ENCODE data around the gene ROR1. TPM values are rescaled to one million over a fixed set of nuclear protein-coding genes. Genes with fewer than 3 reads are reported as not detected.

The ROR1 gene
- total and polyA plus RNA-seq, 10 of the 15 experiments (the other 5 are each of a cell fraction or from before 2014, with no cell fraction given), result 0.02 to 0.08 (median 0.05) TPM; not detected in 6

DNA sequence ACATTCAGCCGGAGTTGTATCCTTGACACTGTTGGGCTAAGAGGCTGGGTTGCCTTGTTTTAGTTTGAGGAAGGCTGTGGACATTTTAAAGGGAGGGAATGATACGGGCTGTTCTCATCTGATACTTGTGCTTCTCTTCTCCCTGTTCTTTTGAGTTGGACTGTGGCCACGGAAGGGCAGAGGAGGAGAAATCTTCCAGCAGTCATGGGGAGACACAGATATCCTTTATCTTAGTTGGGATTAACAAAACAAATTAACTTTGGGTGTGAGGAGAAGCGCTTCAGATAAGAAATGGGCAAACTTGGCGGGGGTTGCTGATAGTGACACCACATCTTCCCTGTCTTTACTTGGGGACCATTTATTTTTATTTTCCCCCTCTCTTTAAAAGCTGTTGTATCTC lies 138.8 kb downstream of the ROR1 start (continued):
- TF ChIP-seq, protein P1, sequence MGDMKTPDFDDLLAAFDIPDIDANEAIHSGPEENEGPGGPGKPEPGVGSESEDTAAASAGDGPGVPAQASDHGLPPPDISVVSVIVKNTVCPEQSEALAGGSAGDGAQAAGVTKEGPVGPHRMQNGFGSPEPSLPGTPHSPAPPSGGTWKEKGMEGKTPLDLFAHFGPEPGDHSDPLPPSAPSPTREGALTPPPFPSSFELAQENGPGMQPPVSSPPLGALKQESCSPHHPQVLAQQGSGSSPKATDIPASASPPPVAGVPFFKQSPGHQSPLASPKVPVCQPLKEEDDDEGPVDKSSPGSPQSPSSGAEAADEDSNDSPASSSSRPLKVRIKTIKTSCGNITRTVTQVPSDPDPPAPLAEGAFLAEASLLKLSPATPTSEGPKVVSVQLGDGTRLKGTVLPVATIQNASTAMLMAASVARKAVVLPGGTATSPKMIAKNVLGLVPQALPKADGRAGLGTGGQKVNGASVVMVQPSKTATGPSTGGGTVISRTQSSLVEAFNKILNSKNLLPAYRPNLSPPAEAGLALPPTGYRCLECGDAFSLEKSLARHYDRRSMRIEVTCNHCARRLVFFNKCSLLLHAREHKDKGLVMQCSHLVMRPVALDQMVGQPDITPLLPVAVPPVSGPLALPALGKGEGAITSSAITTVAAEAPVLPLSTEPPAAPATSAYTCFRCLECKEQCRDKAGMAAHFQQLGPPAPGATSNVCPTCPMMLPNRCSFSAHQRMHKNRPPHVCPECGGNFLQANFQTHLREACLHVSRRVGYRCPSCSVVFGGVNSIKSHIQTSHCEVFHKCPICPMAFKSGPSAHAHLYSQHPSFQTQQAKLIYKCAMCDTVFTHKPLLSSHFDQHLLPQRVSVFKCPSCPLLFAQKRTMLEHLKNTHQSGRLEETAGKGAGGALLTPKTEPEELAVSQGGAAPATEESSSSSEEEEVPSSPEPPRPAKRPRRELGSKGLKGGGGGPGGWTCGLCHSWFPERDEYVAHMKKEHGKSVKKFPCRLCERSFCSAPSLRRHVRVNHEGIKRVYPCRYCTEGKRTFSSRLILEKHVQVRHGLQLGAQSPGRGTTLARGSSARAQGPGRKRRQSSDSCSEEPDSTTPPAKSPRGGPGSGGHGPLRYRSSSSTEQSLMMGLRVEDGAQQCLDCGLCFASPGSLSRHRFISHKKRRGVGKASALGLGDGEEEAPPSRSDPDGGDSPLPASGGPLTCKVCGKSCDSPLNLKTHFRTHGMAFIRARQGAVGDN (IDR thresholded peaks at IDR 0.05), result no peak

DNA sequence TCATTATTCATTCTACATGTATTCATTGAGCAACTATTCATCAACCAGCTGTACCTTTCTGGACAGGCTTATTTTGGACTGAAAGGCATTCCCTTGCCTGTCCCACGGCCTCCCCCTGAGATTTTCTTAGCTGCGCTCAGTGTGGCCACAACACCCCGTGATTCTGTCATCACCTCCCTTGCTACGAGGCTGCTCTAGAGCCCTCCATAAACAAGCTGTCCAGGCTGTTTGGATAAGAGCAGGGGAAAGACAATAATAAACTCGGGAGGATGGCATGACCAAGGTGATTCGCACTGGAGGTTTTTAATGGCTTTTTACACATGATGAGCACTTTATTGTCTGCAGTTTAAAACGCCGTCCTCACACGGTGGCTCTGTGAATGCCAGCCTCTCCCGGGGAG lies 139.7 kb downstream of the ROR1 start:
- H3K4me1 ChIP-seq (ENCODE audit: control insufficient read depth, insufficient read depth, low read length), result no peaks in the 10 kb centered on the region
- TF ChIP-seq ETV6 (conservative IDR thresholded peaks at IDR 0.05 in 1 of 2, IDR thresholded peaks at IDR 0.05 in 1 of 2; ENCODE audit: borderline replicate concordance in 1 of 2, low read depth in 1 of 2) (no peak), POLR2AphosphoS5 (IDR thresholded peaks at IDR 0.05; ENCODE audit: low read length) (no peak), HDGF (IDR thresholded peaks at IDR 0.05) (no peak), NFYA (IDR thresholded peaks at IDR 0.05; ENCODE audit: borderline replicate concordance, low read depth, low read length) (no peak), ATF7 (IDR thresholded peaks at IDR 0.05; ENCODE audit: low read depth) (no peak)
- H3K9me3 ChIP-seq (replicated peaks; ENCODE audit: control insufficient read depth, insufficient read depth, low read length), result no peaks in the 10 kb centered on the region
- FAIRE-seq (no peak), DNase-seq (ENCODE audit: low read depth, low spot score) (no peak), ATAC-seq (no peak)
- POLR2A ChIA-PET, result no interaction called here
- RAD21 ChIA-PET (ENCODE audit: unreplicated experiment), result interaction anchor here (2.1 to 3.8 kb wide), 2 partner anchors 222 to 331 kb away, joined by 6 to 35 read pairs; no protein-coding TSS in a partner anchor
- intact Hi-C loops (cut with micrococcal nuclease; ENCODE audit: unreplicated experiment), result no loop called here
- in situ Hi-C loops (cut with MboI), result loop anchor here (10.0 kb wide), 1 partner anchor 299 kb away; no protein-coding TSS in a partner anchor
- no TSS peak for BruUV-seq (replicated peaks)
- no peaks in the 10 kb centered on the region for H3K79me2 ChIP-seq (ENCODE audit: control insufficient read depth, insufficient read depth, low read length)
- H3K27me3 ChIP-seq (replicated peaks in 1 of 2; ENCODE audit: control insufficient read depth in 2 of 2, insufficient read depth in 2 of 2, low read length in 1 of 2), result peaks cover 0 to 2% of the 10 kb centered on the region in 2 experiments; a peak in 2 of 4 replicates
- CTCF ChIA-PET, result interaction anchor here (0.6 to 3.0 kb wide), 11 partner anchors 9 to 239 kb away, joined by 3 to 45 read pairs (median 3); no protein-coding TSS in a partner anchor
- 38% methylated on average over 10 of the region's 10 CpGs for WGBS (ENCODE audit: insufficient coverage, insufficient replicate concordance, low lambda C conversion rate, missing lambda C conversion rate)
- H3K27ac ChIP-seq (ENCODE audit: control insufficient read depth, insufficient read depth), result no peak overlapping the region
- no peak overlapping the region for H2AFZ ChIP-seq (ENCODE audit: control insufficient read depth, low read depth, low read length)
- no peaks in the 10 kb centered on the region for H3K36me3 ChIP-seq (ENCODE audit: control insufficient read depth in 2 of 2, insufficient read depth in 2 of 2, low read length in 1 of 2)
- H3K9ac ChIP-seq (ENCODE audit: control insufficient read depth, insufficient read depth, low read length), result no peak overlapping the region
- H3K4me2 ChIP-seq (ENCODE audit: control insufficient read depth, insufficient read depth), result no peak overlapping the region
- no peaks in the 10 kb centered on the region for H4K20me1 ChIP-seq (ENCODE audit: control insufficient read depth, insufficient read depth)
- H3K4me3 ChIP-seq, result no peak overlapping the region
- SMC1A ChIA-PET (ENCODE audit: uncharacterized antibody, unreplicated experiment), result interaction anchor here (1.0 to 2.9 kb wide), 7 partner anchors 16 to 222 kb away, joined by 3 to 24 read pairs (median 4); no protein-coding TSS in a partner anchor
